ENCODE data around the gene PAX3. TPM values are rescaled to one million over a fixed set of nuclear protein-coding genes. Genes with fewer than 3 reads are reported as not detected.

The PAX3 gene
- total RNA-seq, 1 experiment from 2014 or later: not detected

DNA sequence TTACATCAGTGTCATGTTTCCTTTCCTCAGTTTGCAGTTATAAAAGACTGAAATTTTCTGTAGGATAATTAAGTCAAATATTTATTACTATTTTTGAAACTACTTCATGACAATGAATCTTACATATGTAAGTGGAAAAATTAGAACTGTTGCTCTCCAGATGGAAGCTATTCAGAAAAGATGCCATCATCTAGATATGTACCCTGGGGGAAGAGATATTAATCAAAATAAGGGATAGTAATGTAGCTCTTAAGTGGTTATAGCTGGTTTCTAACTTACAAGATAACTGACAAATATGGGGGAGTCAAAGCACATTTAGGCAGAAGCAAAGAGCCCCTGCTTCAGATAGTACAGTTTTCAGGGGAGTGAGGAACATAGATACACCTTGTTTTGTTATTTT, 38.1 kb upstream of the PAX3 start:
- H3K9me2 ChIP-seq (replicated peaks; ENCODE audit: low read length): no peaks in the 10 kb centered on the region
- no peaks in the 10 kb centered on the region for H3K36me3 ChIP-seq (ENCODE audit: low read depth, low read length)
- DNase-seq (no peak), ATAC-seq (no peak)
- ChIA-PET CTCF (no interaction called here), POLR2A (ENCODE audit: unreplicated experiment) (no interaction called here)
- intact Hi-C loops (cut with micrococcal nuclease): no loop called here
- H3K27ac ChIP-seq (ENCODE audit: low read length): no peak overlapping the region
- BruUV-seq (replicated peaks): no TSS peak
- no peaks in the 10 kb centered on the region for H3K9me3 ChIP-seq (ENCODE audit: low read length)
- H3K79me2 ChIP-seq (ENCODE audit: low read length): no peaks in the 10 kb centered on the region
- no peak overlapping the region for H3K9ac ChIP-seq (ENCODE audit: low read length)
- no peak for TF ChIP-seq EZH2 (IDR thresholded peaks at IDR 0.05; ENCODE audit: low read length, unreplicated experiment)
- no peaks in the 10 kb centered on the region for H3F3A ChIP-seq (ENCODE audit: low read length, unreplicated experiment)
- H4K20me1 ChIP-seq (ENCODE audit: low read length): no peaks in the 10 kb centered on the region
- no peak overlapping the region for H3K4me2 ChIP-seq (ENCODE audit: low read length)
- peaks cover 20% of the 10 kb centered on the region; the same call in 1 of the 2 replicates for H3K27me3 ChIP-seq (ENCODE audit: low read length)
- no peak overlapping the region for H3K4me3 ChIP-seq (ENCODE audit: low read length)
- no peaks in the 10 kb centered on the region for H3K4me1 ChIP-seq (ENCODE audit: insufficient read depth, low read length)
- H2AFZ ChIP-seq (ENCODE audit: low read length): no peak overlapping the region

DNA sequence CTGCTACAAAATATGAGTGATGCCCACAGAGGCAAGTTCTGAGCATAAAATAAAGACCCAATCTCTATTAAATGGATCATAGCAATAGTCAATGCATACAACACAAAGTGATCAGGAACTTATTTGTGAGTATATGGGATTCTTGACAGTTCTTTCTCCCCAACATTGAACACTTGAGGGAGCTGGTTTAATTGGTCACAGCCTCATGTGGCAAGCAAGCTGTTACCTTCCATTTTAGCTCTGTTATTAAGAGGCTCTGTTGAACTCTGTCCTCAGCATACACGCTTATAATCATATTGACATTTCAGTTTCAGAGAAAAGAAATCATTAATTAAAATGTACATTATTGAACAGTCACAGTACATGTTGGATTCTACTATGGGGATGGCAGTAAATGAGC, 37.6 kb upstream of the PAX3 start:
- no peaks in the 10 kb centered on the region for H3K9me2 ChIP-seq (replicated peaks; ENCODE audit: low read length)
- H3K79me2 ChIP-seq (ENCODE audit: low read length): no peaks in the 10 kb centered on the region
- H3K4me1 ChIP-seq (ENCODE audit: insufficient read depth, low read length): no peaks in the 10 kb centered on the region
- H4K20me1 ChIP-seq (ENCODE audit: low read length): no peaks in the 10 kb centered on the region
- H3K27me3 ChIP-seq (ENCODE audit: low read length): peaks cover 20% of the 10 kb centered on the region; the same call in 1 of the 2 replicates
- ChIA-PET POLR2A (ENCODE audit: unreplicated experiment) (no interaction called here), CTCF (no interaction called here)
- H2AFZ ChIP-seq (ENCODE audit: low read length): no peak overlapping the region
- no peak overlapping the region for H3K4me3 ChIP-seq (ENCODE audit: low read length)
- no peaks in the 10 kb centered on the region for H3K9me3 ChIP-seq (ENCODE audit: low read length)
- TF ChIP-seq, protein P1, sequence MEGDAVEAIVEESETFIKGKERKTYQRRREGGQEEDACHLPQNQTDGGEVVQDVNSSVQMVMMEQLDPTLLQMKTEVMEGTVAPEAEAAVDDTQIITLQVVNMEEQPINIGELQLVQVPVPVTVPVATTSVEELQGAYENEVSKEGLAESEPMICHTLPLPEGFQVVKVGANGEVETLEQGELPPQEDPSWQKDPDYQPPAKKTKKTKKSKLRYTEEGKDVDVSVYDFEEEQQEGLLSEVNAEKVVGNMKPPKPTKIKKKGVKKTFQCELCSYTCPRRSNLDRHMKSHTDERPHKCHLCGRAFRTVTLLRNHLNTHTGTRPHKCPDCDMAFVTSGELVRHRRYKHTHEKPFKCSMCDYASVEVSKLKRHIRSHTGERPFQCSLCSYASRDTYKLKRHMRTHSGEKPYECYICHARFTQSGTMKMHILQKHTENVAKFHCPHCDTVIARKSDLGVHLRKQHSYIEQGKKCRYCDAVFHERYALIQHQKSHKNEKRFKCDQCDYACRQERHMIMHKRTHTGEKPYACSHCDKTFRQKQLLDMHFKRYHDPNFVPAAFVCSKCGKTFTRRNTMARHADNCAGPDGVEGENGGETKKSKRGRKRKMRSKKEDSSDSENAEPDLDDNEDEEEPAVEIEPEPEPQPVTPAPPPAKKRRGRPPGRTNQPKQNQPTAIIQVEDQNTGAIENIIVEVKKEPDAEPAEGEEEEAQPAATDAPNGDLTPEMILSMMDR (conservative IDR thresholded peaks at IDR 0.05; ENCODE audit: low read depth, low read length): no peak
- no peak for TF ChIP-seq EZH2 (IDR thresholded peaks at IDR 0.05; ENCODE audit: low read length, unreplicated experiment)
- TF ChIP-seq EZH2phosphoT487 (IDR thresholded peaks at IDR 0.05; ENCODE audit: borderline replicate concordance, low read length): no peak
- BruUV-seq (replicated peaks): no TSS peak
- no peak overlapping the region for H3K9ac ChIP-seq (ENCODE audit: low read length)
- H3K27ac ChIP-seq (ENCODE audit: low read length): no peak overlapping the region
- no peaks in the 10 kb centered on the region for H3F3A ChIP-seq (ENCODE audit: low read length, unreplicated experiment)
- no peak overlapping the region for H3K4me2 ChIP-seq (ENCODE audit: low read length)
- ATAC-seq (no peak), DNase-seq (no peak)
- intact Hi-C loops (cut with micrococcal nuclease): no loop called here
- no peaks in the 10 kb centered on the region for H3K36me3 ChIP-seq (ENCODE audit: low read depth, low read length)

DNA sequence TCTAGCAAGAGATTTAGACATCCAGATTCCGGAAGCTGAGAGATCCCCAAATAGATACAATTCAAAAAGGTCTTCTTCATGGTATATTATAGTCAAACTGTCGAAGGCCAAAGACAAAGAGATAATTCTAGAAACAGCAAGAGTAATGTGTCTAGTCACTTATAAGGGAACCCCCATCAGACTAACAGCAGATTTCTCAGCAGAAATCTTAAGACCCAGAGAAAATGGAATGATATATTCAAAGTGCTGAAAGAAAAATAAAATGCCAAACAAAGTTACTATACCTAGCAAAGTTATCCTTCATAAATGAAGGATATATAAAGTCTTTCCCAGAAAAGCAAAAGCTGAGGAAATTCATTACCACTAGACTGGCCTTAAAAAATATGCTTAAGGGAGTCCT, 36.1 kb upstream of the PAX3 start:
- Histone ChIP-seq H3K4me3 (ENCODE audit: low read length) (no peak overlapping the region), H3K79me2 (ENCODE audit: low read length) (no peaks in the 10 kb centered on the region), H3F3A (ENCODE audit: low read length, unreplicated experiment) (no peaks in the 10 kb centered on the region), H3K4me1 (ENCODE audit: insufficient read depth, low read length) (no peaks in the 10 kb centered on the region), H4K20me1 (ENCODE audit: low read length) (no peaks in the 10 kb centered on the region), H3K9ac (ENCODE audit: low read length) (no peak overlapping the region), H3K9me2 (replicated peaks; ENCODE audit: low read length) (no peaks in the 10 kb centered on the region), H3K9me3 (ENCODE audit: low read length) (0 out of 2 replicates have a peak, but pooled peaks cover 2% of the 10 kb centered on the region), H3K36me3 (ENCODE audit: low read depth, low read length) (no peaks in the 10 kb centered on the region), H3K27me3 (ENCODE audit: low read length) (peaks cover 10% of the 10 kb centered on the region; the same call in 1 of the 2 replicates), H3K4me2 (ENCODE audit: low read length) (no peak overlapping the region), H3K27ac (ENCODE audit: low read length) (no peak overlapping the region), H2AFZ (ENCODE audit: low read length) (no peak overlapping the region)
- POLR2A ChIA-PET (ENCODE audit: unreplicated experiment): no interaction called here
- intact Hi-C loops (cut with micrococcal nuclease): no loop called here
- BruUV-seq (replicated peaks): no TSS peak
- CTCF ChIA-PET: no interaction called here
- DNase-seq (no peak), ATAC-seq (no peak)
- TF ChIP-seq EZH2phosphoT487 (IDR thresholded peaks at IDR 0.05; ENCODE audit: borderline replicate concordance, low read length) (no peak), EZH2 (IDR thresholded peaks at IDR 0.05; ENCODE audit: low read length, unreplicated experiment) (no peak)

DNA sequence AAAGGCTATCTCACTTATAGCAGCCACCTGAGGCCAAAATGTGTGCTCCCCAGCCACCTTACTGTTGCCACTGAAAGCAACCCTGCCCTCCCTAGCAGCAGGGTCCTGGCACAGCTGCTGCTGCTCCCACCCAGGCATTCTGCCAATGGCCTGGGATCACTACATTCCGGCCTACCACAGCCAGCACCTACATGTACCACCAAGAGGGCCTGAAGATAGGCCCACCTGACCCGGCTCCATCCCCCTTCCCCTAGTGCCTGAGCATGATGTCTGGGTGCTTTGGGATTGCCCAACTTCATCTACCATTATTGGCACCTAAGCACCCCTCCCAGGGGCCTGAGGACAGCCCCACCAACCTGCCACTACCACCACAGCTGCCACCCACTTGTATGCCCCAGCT, 34.6 kb upstream of the PAX3 start:
- H3K9me2 ChIP-seq (replicated peaks; ENCODE audit: low read length): no peaks in the 10 kb centered on the region
- no peak overlapping the region for H2AFZ ChIP-seq (ENCODE audit: low read length)
- ChIA-PET POLR2A (ENCODE audit: unreplicated experiment) (no interaction called here), CTCF (no interaction called here)
- H3K9me3 ChIP-seq (ENCODE audit: low read length): 0 out of 2 replicates have a peak, but pooled peaks cover 4% of the 10 kb centered on the region
- H3K79me2 ChIP-seq (ENCODE audit: low read length): no peaks in the 10 kb centered on the region
- no TSS peak for BruUV-seq (replicated peaks)
- no peak for ATAC-seq
- no peaks in the 10 kb centered on the region for H4K20me1 ChIP-seq (ENCODE audit: low read length)
- no peak overlapping the region for H3K9ac ChIP-seq (ENCODE audit: low read length)
- intact Hi-C loops (cut with micrococcal nuclease): no loop called here
- H3K4me1 ChIP-seq (ENCODE audit: insufficient read depth, low read length): no peaks in the 10 kb centered on the region
- H3K36me3 ChIP-seq (ENCODE audit: low read depth, low read length): no peaks in the 10 kb centered on the region
- no peak overlapping the region for H3K27ac ChIP-seq (ENCODE audit: low read length)
- peaks cover 8% of the 10 kb centered on the region; the same call in 1 of the 2 replicates for H3K27me3 ChIP-seq (ENCODE audit: low read length)
- no peak overlapping the region for H3K4me2 ChIP-seq (ENCODE audit: low read length)
- H3K4me3 ChIP-seq (ENCODE audit: low read length): no peak overlapping the region
- H3F3A ChIP-seq (ENCODE audit: low read length, unreplicated experiment): no peaks in the 10 kb centered on the region
- no peak for TF ChIP-seq EZH2phosphoT487 (IDR thresholded peaks at IDR 0.05; ENCODE audit: borderline replicate concordance, low read length)
- TF ChIP-seq, protein P1 (conservative IDR thresholded peaks at IDR 0.05; ENCODE audit: low read depth, low read length): no peak
- TF ChIP-seq EZH2 (IDR thresholded peaks at IDR 0.05; ENCODE audit: low read length, unreplicated experiment): no peak
- DNase-seq: no peak
